Urinary bladder (tissue), 4 donors: ENCODE results near the gene TXNDC5. TPM values are rescaled to one million over a fixed set of nuclear protein-coding genes. Genes with fewer than 3 reads are reported as not detected.
A peak's percentile ranks its signal among the peaks of the same experiment; 100 is the strongest.

Experiments used
- DNase-seq: peaks from one replicate; pipeline ENCODE4 v3.0.0-alpha.2; 2015; ENCODE audit errors: extremely low spot score
- H3K27ac ChIP-seq: one replicate; pipeline ENCODE4 v1.5.1; 2013; ENCODE audit warnings: low read depth, mild to moderate bottlenecking, moderate library complexity
- H3K36me3 ChIP-seq: one replicate; pipeline ENCODE4 v1.6.1; 2013; ENCODE audit warnings: mild to moderate bottlenecking, moderate library complexity; ENCODE audit not compliant: insufficient read depth
- H3K4me1 ChIP-seq: one replicate; pipeline ENCODE4 v1.6.1; 2013; ENCODE audit warnings: mild to moderate bottlenecking, moderate library complexity; ENCODE audit not compliant: insufficient read depth
- H3K4me3 ChIP-seq: one replicate; pipeline ENCODE4 v1.5.1; 2013; ENCODE audit warnings: low read depth, low read length
- WGBS: extraction: QIAGEN DNeasy Blood & Tissue Kit; methylation state at CpG from one replicate; pipeline ENCODE4 v1.1.7; 2013; 5-methylcytosine and 5-hydroxymethylcytosine counted together
- polyA plus RNA-seq: library from polyadenylated mRNA; stranded (reverse); fragments of 200-250 nt; gene quantifications from one replicate; pipeline ENCODE4 v1.2.3, GENCODE V29; 2013
- total RNA-seq: library from RNA; depleted of rRNA; stranded (reverse); fragments of >200 nt; gene quantifications from one replicate; pipeline ENCODE4 v1.2.3, GENCODE V29; 2014
- donor health status: healthy with polysubstance abuse.
- donor health status: healthy.

TXNDC5 gene
- total RNA-seq (235 TPM), polyA plus RNA-seq (76.5 TPM)

DNA sequence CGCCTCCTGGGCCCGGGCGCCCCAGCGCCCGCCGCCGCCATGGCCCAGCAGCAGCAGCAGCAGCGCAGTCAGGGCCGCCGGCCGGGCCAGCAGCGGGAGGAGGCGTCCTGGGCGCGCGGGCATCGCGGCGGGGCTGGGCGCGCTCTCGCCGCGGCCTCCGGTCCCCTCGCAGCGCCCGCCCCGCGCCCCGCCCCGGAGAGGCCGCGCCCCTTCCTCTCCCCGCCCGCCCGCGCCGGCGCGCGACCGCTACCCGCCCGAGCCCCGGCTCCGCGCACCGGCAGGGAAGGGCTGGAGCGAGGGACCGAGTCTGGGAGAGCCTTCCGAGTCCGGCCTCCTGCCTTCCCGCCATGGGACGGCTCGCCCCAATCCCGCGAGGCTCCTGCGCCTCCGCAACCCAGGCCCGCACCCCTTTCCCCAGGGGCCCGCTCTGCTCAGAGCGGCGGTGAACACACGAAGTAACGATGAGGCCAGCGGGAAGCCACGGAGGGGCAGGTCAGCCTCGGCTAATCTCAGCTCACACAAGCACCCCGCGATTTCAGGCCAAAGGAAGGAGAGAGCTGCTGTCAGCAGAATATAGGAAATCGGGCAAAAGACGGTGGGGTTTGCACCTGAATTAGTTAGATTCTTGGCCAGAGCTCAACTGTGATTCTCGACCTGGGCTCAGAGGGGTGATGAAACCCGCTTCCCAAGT is at the start of gene TXNDC5:
TSS of gene TXNDC5 (minus strand) at position 135 of the 691 bp plus-strand sequence. CDS start at position 123, 12 bp downstream.
- H3K4me1 ChIP-seq = no peaks in the 10 kb centered on the region
- no peak for DNase-seq
- H3K36me3 ChIP-seq = no peaks in the 10 kb centered on the region
- 3% methylated on average over 69 of the region's 75 CpGs for WGBS
- peak within 1 kb of the TSS; percentile 57 for H3K27ac ChIP-seq
- peak within 1 kb of the TSS; percentile 98 for H3K4me3 ChIP-seq

DNA sequence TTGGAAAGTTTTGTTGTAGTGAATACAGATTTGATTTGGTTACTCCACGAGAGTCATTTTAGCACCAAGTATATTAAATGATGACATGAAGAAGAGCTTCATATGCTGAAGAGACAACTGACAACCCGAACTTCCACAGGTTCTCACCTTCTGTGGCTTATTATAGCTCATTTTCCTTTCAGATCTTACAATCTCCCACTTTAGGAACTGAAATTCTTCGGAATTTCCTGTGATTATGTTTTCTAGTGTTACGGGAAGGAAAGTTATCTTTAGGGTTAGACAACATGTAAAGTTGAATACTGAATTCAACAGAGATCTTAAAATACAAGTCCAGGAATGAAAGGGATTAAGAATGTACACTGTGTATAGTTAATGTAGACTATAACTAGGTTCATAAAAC is 49.6 kb upstream of the TXNDC5 start:
- H3K4me1 ChIP-seq = no peaks in the 10 kb centered on the region
- no peak overlapping the region for H3K27ac ChIP-seq
- DNase-seq = no peak
- H3K36me3 ChIP-seq = no peaks in the 10 kb centered on the region
- WGBS = 34% methylated on average over 4 of the region's 4 CpGs
- H3K4me3 ChIP-seq = no peak overlapping the region

DNA sequence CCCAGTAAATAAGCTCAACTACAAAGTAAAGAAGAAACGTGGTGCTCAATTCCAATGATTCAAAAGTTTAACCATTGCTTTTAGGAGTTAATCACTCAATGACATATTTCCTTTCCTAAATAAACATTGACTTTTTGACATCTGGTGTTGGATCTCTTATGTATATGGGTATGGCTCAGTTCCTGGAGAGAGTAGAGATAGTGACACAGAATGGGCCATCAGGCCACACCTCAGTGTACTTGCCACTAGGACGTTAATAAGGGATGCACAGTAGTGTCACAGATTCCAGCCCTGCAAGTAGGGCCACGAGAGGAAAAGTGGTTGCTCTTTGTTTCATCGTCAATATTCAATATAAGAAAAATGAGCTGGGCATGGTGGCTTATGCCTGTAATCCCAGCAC is 48.9 kb upstream of the TXNDC5 start:
- DNase-seq = no peak
- no peaks in the 10 kb centered on the region for H3K4me1 ChIP-seq
- H3K4me3 ChIP-seq = no peak overlapping the region
- 79% methylated on average over 4 of the region's 4 CpGs for WGBS
- H3K27ac ChIP-seq = no peak overlapping the region
- no peaks in the 10 kb centered on the region for H3K36me3 ChIP-seq

DNA sequence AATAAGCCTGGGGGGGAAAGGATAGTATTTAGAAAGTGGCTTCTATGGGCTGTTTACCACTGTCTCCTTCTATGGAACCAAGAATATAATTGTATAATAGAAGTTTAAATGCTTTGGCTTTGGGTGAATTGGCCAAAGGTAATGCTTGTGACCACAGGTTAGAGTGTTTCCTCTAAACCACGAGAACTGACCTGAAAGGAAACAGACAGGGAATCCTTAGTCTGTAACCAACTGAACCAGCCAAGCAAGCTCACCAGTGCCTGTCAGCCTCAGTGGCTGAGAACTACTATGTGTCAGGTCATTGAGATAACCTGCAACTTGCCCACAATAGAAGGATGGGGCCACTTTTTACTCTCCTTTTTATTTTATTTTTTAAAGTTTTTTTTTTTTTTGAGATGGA is 47.9 kb upstream of the TXNDC5 start:
- Histone ChIP-seq H3K4me3 (no peak overlapping the region), H3K36me3 (no peaks in the 10 kb centered on the region), H3K4me1 (no peaks in the 10 kb centered on the region), H3K27ac (no peak overlapping the region)
- 84% methylated on average over 1 of the region's 1 CpG for WGBS
- no peak for DNase-seq

DNA sequence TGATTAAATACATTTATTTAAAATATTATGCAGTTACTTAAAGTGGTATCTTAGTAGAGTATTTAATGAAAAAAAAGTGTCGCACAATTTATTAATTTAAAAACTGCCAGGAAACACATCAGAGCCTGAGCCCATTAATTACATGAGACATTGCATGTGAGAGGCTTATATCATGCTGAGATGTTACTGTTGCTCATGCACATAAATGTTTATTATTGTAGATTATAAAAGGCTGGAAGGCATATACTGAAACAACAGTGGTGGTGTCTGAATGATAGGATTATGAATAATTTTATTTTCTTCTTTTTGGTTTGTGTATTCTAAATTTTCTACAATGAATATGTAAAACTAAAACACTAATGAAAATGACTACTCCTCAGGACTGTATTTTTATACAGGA is 45.7 kb upstream of the TXNDC5 start:
- no peak overlapping the region for H3K4me3 ChIP-seq
- DNase-seq = no peak
- WGBS = 98% methylated on average over 1 of the region's 1 CpG
- no peaks in the 10 kb centered on the region for H3K36me3 ChIP-seq
- no peak overlapping the region for H3K27ac ChIP-seq
- no peaks in the 10 kb centered on the region for H3K4me1 ChIP-seq

DNA sequence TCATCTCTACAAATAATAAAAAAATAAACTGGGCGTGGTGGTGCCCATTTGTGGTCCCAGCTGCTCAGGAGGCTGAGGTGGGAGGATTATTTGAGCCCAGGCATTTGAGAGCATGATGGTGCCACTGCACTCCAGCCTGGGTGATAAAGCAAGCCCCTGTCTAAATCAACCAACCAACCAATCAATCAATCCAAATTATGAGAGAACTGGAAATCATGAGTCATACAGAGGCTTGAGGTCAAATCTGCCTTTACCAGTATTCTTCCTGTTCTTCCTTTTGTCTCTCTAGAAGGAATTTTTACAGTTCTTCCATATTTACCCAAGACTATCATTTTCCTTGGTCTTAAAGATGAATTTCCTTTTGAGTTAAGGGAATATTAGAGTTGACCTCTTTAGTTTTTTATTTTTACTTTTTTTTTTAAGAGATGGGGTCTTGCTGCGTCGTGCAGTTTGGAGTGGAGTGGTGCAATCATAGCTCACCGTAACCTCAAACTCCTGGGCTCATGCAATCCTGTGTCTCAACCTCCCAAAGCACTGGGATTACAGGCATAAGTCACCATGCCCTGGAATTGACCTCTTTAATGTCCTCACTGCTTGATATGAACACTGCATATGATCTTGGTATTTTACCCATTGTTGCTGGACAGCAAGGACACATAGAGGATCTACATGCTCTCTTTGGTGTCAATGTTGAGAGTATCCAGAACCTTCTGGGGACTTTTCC is 44.1 kb upstream of the TXNDC5 start:
- no peak for DNase-seq
- Histone ChIP-seq H3K4me1 (no peaks in the 10 kb centered on the region), H3K4me3 (no peak overlapping the region), H3K27ac (no peak overlapping the region), H3K36me3 (no peaks in the 10 kb centered on the region)
- WGBS = 92% methylated on average over 4 of the region's 4 CpGs

DNA sequence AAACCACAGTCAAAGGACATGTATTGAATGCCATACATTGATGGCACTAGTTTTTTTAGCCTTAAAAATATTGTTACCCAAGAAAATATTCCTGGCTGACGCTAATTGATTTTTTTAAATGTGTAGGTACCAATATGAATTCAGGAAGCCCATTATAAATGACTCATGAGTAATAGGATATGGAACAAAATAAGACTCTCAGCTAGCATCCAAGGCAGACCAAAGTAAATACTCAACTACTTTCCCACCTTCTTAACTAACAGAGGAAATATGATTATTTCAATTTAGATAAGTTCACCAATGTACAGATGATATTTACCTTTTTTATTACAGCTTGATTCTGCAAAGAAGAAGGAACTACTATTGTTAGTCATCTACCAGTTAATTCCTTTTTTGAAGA is 43.2 kb upstream of the TXNDC5 start:
- no peaks in the 10 kb centered on the region for H3K4me1 ChIP-seq
- no peak overlapping the region for H3K4me3 ChIP-seq
- no peak overlapping the region for H3K27ac ChIP-seq
- DNase-seq = no peak
- 88% methylated on average over 1 of the region's 1 CpG for WGBS
- H3K36me3 ChIP-seq = no peaks in the 10 kb centered on the region

DNA sequence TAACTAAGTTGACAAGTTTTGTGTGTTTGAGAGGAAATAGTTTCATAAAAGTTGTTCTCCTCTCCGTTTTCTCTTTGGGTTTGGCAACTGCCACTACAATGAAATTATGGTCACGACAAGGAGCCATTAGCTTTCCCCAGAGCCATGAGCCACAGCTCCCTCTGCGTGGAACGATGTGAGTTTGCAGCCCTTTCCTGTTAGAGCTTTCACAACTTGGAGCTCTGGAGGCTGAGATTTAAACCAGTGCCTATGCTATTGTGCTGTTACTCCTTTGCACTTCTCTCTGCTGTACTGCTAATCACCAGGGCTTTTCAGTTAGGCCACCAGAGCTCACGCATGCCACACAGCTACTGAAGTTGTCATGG is 29.3 kb upstream of the TXNDC5 start:
- Histone ChIP-seq H3K36me3 (no peaks in the 10 kb centered on the region), H3K4me3 (no peak overlapping the region), H3K27ac (no peak overlapping the region), H3K4me1 (no peaks in the 10 kb centered on the region)
- DNase-seq = no peak
- 57% methylated on average over 5 of the region's 5 CpGs for WGBS

DNA sequence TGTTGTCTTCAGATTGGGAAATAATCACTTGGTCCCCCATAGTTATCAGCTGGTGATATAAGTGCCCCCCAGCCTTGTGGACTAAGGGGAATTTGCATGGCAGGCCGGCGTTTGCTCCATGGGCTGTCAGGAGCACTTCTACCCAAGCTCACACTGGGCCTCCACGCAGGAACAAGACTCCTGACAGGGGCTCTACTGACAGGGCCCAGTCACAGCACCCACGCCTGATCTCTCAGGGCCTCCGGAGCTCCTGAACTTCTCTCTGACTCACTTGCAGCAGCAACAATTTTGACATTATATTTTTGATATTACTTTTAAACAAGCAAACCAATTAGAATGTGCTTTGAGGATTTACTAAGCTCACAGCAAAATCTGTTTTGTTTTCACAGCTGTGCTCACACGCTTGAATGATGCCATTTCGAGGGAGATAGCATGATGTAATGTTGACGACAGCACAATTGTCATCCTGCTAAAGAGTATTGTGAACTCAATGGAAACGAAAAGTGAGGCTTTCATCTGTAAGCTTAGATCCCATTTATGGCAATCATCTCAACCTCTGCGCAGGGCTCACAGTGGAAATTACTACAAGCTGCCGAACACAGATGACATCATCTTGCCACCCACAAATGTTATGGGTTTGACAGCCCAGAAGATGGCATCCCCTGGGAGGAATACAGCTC is 28.7 kb upstream of the TXNDC5 start:
- WGBS = 80% methylated on average over 11 of the region's 11 CpGs
- no peaks in the 10 kb centered on the region for H3K36me3 ChIP-seq
- no peak for DNase-seq
- no peak overlapping the region for H3K27ac ChIP-seq
- no peak overlapping the region for H3K4me3 ChIP-seq
- H3K4me1 ChIP-seq = no peaks in the 10 kb centered on the region

DNA sequence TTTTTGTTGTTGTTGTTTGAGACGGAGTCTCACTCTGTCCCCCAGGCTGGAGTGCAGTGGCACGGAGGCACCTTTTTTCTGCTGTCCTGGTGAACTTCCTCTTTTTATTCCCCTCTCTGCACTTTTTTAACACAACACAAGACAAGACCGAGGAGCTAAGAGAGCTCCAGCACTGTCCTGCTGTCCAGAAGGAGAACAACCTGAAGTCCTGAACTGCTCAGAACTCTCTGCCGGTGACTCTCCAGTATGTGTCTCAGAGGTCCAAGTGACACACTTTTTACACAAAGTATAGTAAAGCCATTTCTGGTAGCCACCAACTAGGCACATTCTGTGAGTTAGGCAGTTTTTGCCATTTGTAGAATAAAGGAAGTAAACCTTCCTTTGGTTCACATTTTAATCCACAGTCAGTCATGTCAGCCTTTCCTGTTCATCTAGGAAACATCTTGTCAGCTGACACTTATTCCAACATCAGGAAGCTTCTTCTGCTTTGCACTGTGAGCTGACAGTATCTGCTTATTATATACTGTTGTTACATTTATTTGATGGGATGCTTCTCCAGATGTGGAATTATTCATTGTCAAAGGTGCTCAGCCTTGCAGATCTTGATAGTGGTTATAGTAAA is 28.1 kb upstream of the TXNDC5 start:
- DNase-seq = no peak
- 81% methylated on average over 4 of the region's 4 CpGs for WGBS
- Histone ChIP-seq H3K4me3 (no peak overlapping the region), H3K36me3 (no peaks in the 10 kb centered on the region), H3K27ac (no peak overlapping the region), H3K4me1 (no peaks in the 10 kb centered on the region)

DNA sequence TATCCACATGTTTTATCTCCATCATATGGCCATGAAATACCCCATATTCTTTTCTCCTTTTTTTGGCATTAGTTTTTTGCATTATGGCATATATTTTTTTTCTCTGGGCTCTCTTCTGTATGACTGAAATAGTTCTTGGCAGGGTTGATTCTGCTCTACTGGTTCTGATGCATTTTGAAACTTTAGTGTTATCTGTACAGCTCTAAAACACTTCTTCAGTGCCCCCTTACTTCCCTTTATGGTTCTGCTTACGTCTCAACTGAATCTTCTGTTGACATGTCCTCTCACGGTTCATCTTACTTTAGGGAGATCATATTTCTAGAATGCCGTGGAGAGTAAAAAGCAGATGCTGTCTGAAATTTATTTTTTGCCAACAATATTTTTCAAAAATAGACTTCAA is 23.2 kb upstream of the TXNDC5 start:
- no peaks in the 10 kb centered on the region for H3K4me1 ChIP-seq
- no peak for DNase-seq
- no peak overlapping the region for H3K27ac ChIP-seq
- H3K36me3 ChIP-seq = no peaks in the 10 kb centered on the region
- H3K4me3 ChIP-seq = no peak overlapping the region
- WGBS = 32% methylated on average over 3 of the region's 3 CpGs

DNA sequence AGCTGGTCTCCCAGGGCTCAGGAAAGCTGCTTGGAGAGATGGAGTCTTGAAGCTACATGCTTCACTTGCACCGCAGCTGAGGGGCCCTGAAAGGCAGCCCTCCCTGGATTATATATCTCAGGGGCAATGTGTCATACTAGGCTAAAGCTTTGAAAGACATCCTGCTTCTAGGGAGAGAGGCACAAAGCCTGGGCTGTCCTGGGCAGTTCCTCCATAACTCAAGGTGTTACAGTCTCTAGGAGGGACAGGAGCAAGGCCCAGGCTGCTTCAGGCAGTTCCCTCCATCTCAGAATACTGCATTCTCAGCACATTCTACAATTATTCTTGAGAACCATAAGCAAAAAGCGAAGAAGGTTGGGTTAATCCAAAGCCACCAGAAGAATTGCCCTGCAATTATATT is 22.0 kb upstream of the TXNDC5 start:
- H3K27ac ChIP-seq = no peak overlapping the region
- no peak for DNase-seq
- WGBS = 84% methylated on average over 2 of the region's 2 CpGs
- no peaks in the 10 kb centered on the region for H3K36me3 ChIP-seq
- H3K4me3 ChIP-seq = no peak overlapping the region
- no peaks in the 10 kb centered on the region for H3K4me1 ChIP-seq

DNA sequence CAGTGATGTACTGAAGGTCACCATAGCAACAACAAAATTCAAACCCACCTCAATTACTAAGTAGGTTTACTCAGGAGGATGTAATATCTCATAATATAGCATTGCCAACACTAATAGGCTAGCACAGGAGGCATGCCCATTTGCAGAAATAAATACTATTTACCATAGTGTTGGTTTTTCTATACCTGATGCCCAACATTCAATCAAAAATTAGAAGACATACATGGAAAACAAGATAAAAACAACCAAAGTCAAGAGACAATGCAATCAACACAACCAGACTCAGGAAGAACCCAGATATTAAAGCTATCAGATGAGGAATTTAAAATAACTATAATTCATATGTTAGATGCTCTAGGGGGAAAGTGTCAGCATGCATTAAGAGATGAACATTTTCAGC is 14.3 kb upstream of the TXNDC5 start:
- no peak for DNase-seq
- Histone ChIP-seq H3K27ac (no peak overlapping the region), H3K4me1 (no peaks in the 10 kb centered on the region), H3K36me3 (no peaks in the 10 kb centered on the region), H3K4me3 (no peak overlapping the region)

DNA sequence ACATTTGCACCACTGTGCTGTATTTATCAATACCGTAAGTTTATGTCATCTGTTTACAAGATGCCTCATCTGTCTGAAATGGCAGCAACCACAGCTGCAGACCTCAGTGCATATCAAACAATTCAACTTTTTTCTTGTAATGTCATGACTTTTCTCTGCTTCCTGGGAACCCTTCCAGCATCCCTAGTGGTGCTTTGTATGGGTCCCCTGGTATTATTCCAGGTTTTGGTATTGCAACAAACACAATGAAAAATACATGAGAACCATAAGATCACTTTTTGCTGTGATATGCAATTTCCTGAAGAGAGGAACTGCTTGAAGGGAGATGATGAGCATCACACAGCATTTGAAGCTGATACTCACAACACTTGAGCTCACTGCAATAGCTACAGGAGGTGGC is 12.0 kb upstream of the TXNDC5 start:
- no peak overlapping the region for H3K4me3 ChIP-seq
- DNase-seq = no peak
- no peak overlapping the region for H3K27ac ChIP-seq
- no peaks in the 10 kb centered on the region for H3K36me3 ChIP-seq
- no peaks in the 10 kb centered on the region for H3K4me1 ChIP-seq
- WGBS = 62% methylated on average over 1 of the region's 1 CpG
